Neural cell (in vitro differentiated cells): Measurements from ENCODE around the gene GALR3.

Experiments used
- EP300 ChIP-seq: fragments of 450-650 bp; conservative IDR thresholded peaks from 2 replicates; pipeline ENCODE4 v1.6.1; 2014; ENCODE audit warnings: antibody characterized with exemption, mild to moderate bottlenecking, moderate library complexity; ENCODE audit not compliant: poor library complexity, severe bottlenecking
- EZH2 ChIP-seq: fragments of 200-600, 300-800 bp; shearing (Covaris generic), sonication (generic); IDR thresholded peaks from 2 replicates; pipeline ENCODE4 v1.6.1; 2014; ENCODE audit warnings: antibody characterized with exemption, low read length, borderline replicate concordance, mild to moderate bottlenecking; ENCODE audit not compliant: insufficient read depth, poor library complexity, severe bottlenecking
- MXI1 ChIP-seq: fragments of 450-650 bp; conservative IDR thresholded peaks from 2 replicates; pipeline ENCODE4 v1.6.1; 2014; ENCODE audit warnings: antibody characterized with exemption, mild to moderate bottlenecking; ENCODE audit not compliant: poor library complexity, severe bottlenecking
- POLR2AphosphoS5 ChIP-seq: IDR thresholded peaks from 2 replicates; pipeline ENCODE4 v1.6.1; 2012
- TAF1 ChIP-seq: IDR thresholded peaks from 2 replicates; pipeline ENCODE4 v1.6.1; 2012; ENCODE audit warnings: low read depth
- TF ChIP-seq, protein P1 (sequence below): fragments of 450-650 bp; IDR thresholded peaks from 2 replicates; pipeline ENCODE4 v1.5.1; 2014; ENCODE audit warnings: antibody characterized with exemption, mild to moderate bottlenecking, moderate library complexity; ENCODE audit not compliant: poor library complexity, severe bottlenecking

DNA sequence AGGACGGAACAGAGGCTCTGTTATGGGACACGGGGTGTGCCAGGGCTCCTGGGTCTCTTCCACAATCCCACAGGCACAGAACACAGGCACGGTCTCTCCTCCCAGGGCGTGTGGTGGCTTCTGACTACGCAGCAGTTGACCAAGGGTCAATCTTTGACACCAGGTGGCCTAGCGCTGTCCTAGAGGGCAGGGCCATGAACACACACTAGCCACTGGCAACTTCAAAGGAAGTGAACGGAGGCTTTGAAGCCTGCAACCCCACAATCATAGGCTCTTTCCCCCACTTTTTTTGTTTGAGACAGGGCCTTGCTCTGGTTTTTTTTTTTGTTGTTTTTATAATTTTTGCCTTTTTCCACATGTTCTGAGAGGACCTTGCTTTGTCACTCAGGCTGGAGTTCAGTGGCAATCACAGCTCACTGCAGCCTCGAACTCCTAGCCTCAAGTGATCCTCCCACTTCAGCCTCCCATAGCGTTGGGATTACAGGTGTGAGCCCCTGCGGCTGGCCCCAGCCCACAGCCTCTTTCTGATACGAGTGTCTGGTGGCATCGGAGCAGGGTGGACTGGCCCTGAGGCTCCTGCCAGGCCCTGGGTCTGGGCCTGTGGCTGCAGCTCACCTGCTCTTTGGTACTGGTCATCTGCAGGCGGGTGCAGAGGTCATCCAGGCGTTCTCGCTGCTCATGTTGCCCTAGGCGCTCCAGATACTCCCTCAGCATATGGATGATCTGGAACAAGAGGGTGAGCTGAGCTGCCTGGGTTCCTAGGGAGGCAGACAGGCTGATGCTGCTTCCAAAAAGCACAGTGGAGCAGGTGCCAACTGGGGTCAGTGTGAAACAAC lies 9.1 kb downstream of the GALR3 start:
- no peak for TF ChIP-seq EZH2
- TF ChIP-seq MXI1, result no peak
- no peak for TF ChIP-seq EP300
- TF ChIP-seq, protein P1, sequence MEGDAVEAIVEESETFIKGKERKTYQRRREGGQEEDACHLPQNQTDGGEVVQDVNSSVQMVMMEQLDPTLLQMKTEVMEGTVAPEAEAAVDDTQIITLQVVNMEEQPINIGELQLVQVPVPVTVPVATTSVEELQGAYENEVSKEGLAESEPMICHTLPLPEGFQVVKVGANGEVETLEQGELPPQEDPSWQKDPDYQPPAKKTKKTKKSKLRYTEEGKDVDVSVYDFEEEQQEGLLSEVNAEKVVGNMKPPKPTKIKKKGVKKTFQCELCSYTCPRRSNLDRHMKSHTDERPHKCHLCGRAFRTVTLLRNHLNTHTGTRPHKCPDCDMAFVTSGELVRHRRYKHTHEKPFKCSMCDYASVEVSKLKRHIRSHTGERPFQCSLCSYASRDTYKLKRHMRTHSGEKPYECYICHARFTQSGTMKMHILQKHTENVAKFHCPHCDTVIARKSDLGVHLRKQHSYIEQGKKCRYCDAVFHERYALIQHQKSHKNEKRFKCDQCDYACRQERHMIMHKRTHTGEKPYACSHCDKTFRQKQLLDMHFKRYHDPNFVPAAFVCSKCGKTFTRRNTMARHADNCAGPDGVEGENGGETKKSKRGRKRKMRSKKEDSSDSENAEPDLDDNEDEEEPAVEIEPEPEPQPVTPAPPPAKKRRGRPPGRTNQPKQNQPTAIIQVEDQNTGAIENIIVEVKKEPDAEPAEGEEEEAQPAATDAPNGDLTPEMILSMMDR, result no peak
- TF ChIP-seq POLR2AphosphoS5, result no peak
- TF ChIP-seq TAF1, result no peak
